ENCODE results near the gene CA10.

The CA10 gene

DNA sequence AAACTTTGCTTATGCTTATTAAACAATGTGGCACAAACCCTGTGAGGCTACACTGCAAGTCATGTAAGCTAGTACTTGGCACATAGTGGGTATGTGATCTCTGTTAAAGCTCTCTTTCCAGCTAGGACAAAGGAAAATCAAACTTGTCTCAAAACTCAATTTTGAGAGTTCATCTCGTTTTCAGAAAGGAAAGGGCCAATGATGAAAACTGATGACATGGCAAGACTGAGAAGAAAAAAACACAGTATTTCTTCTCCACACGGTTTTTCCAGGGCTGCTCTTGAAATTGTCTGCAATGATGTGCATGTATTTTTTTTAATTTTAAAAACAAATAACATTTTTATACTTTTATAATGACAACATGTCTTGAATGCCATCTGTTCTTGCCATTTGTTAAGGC is 389.8 kb downstream of the CA10 start:
- Histone ChIP-seq H3K4me2 (ENCODE audit: low read length) (no peak overlapping the region), H3K9me2 (replicated peaks; ENCODE audit: control insufficient read depth, low read length) (no peaks in the 10 kb centered on the region), H3K4me3 (ENCODE audit: low read length) (no peak overlapping the region), H3K27ac (ENCODE audit: low read depth, low read length) (no peak overlapping the region), H3K27me3 (ENCODE audit: control insufficient read depth, low read length) (0 out of 2 replicates have a peak, but pooled peaks cover 3% of the 10 kb centered on the region), H3K36me3 (ENCODE audit: control insufficient read depth, low read length) (no peaks in the 10 kb centered on the region), H3K9me3 (ENCODE audit: control insufficient read depth, insufficient read depth, low read length) (no peaks in the 10 kb centered on the region), H4K20me1 (ENCODE audit: control insufficient read depth, insufficient read depth, low read depth, low read length) (no peaks in the 10 kb centered on the region), H3F3A (ENCODE audit: control insufficient read depth, insufficient read depth) (no peaks in the 10 kb centered on the region), H3K4me1 (ENCODE audit: control insufficient read depth, low read length) (no peaks in the 10 kb centered on the region), H3K79me2 (ENCODE audit: control insufficient read depth, low read length) (no peaks in the 10 kb centered on the region)
- no peak for TF ChIP-seq EZH2phosphoT487 (IDR thresholded peaks at IDR 0.05; ENCODE audit: borderline replicate concordance, low read length)
- no peak for TF ChIP-seq CTCF (IDR thresholded peaks at IDR 0.05; ENCODE audit: low read depth, low read length, poor library complexity, severe bottlenecking)

GRCh38 chr17:51767287-51767686 is 391.2 kb downstream of the CA10 start:
- Histone ChIP-seq H3K4me2 (ENCODE audit: low read length) (no peak overlapping the region), H3K27ac (ENCODE audit: low read depth, low read length) (no peak overlapping the region), H4K20me1 (ENCODE audit: control insufficient read depth, insufficient read depth, low read depth, low read length) (no peaks in the 10 kb centered on the region), H3F3A (ENCODE audit: control insufficient read depth, insufficient read depth) (no peaks in the 10 kb centered on the region), H3K27me3 (ENCODE audit: control insufficient read depth, low read length) (peaks cover 3% of the 10 kb centered on the region; the same call in 1 of the 2 replicates), H3K4me3 (ENCODE audit: low read length) (no peak overlapping the region), H3K36me3 (ENCODE audit: control insufficient read depth, low read length) (no peaks in the 10 kb centered on the region), H3K4me1 (ENCODE audit: control insufficient read depth, low read length) (no peaks in the 10 kb centered on the region), H3K9me2 (replicated peaks; ENCODE audit: control insufficient read depth, low read length) (no peaks in the 10 kb centered on the region), H3K79me2 (ENCODE audit: control insufficient read depth, low read length) (no peaks in the 10 kb centered on the region), H3K9me3 (ENCODE audit: control insufficient read depth, insufficient read depth, low read length) (no peaks in the 10 kb centered on the region)
- no peak for TF ChIP-seq CTCF (IDR thresholded peaks at IDR 0.05; ENCODE audit: low read depth, low read length, poor library complexity, severe bottlenecking)

GRCh38 chr17:51765282-51766135 is 393.0 kb downstream of the CA10 start:
- Histone ChIP-seq H3K36me3 (ENCODE audit: control insufficient read depth, low read length) (no peaks in the 10 kb centered on the region), H3K4me1 (ENCODE audit: control insufficient read depth, low read length) (no peaks in the 10 kb centered on the region), H3K4me3 (ENCODE audit: low read length) (no peak overlapping the region), H3K9me3 (ENCODE audit: control insufficient read depth, insufficient read depth, low read length) (no peaks in the 10 kb centered on the region), H3K79me2 (ENCODE audit: control insufficient read depth, low read length) (no peaks in the 10 kb centered on the region), H3F3A (ENCODE audit: control insufficient read depth, insufficient read depth) (no peaks in the 10 kb centered on the region), H3K27me3 (ENCODE audit: control insufficient read depth, low read length) (peaks cover 3% of the 10 kb centered on the region; the same call in 1 of the 2 replicates), H3K27ac (ENCODE audit: low read depth, low read length) (no peak overlapping the region), H4K20me1 (ENCODE audit: control insufficient read depth, insufficient read depth, low read depth, low read length) (no peaks in the 10 kb centered on the region), H3K9me2 (replicated peaks; ENCODE audit: control insufficient read depth, low read length) (no peaks in the 10 kb centered on the region), H3K4me2 (ENCODE audit: low read length) (no peak overlapping the region)
- no peak for TF ChIP-seq CTCF (IDR thresholded peaks at IDR 0.05; ENCODE audit: low read depth, low read length, poor library complexity, severe bottlenecking)
- TF ChIP-seq EZH2phosphoT487 (IDR thresholded peaks at IDR 0.05; ENCODE audit: borderline replicate concordance, low read length) = no peak

Data from DOHH2 (cell line).